GM18909 (cell line): ENCODE results near the gene GUCA2A.
"Not testable (repeated sequence)": the region's sequence is repeated elsewhere in the genome, so short reads cannot be mapped to it uniquely, and the experiment has no call there.

Experiments
- ATAC-seq: cut with Tn5 transposase; IDR thresholded peaks from one replicate; pipeline ENCODE4 v1.9.1; 2021; ENCODE audit warnings: mild to moderate bottlenecking; ENCODE audit not compliant: unreplicated experiment, poor library complexity

GUCA2A gene

GRCh38 chr1:42164551-42165420 is at the start of gene GUCA2A:
GUCA2A (minus strand) TSS chr1:42164745; CDS start chr1:42164712, 33 bp downstream.
- ATAC-seq = no peak

GRCh38 chr1:42211224-42211623 is 46.7 kb upstream of the GUCA2A start:
- ATAC-seq = no peak

- ATAC-seq = no peak
Observed at GRCh38 chr1:42210421-42211133, 46.0 kb upstream of the GUCA2A start.

GRCh38 chr1:42209526-42210251 is 45.1 kb upstream of the GUCA2A start:
- ATAC-seq = no peak

GRCh38 chr1:42206930-42207329 is 42.4 kb upstream of the GUCA2A start:
- ATAC-seq = not testable (repeated sequence)

- no peak for ATAC-seq
Observed at GRCh38 chr1:42206164-42206563, 41.6 kb upstream of the GUCA2A start.

GRCh38 chr1:42201986-42202385 is 37.4 kb upstream of the GUCA2A start:
- ATAC-seq = no peak

GRCh38 chr1:42198251-42198650 is 33.7 kb upstream of the GUCA2A start:
- no peak for ATAC-seq

- ATAC-seq = no peak
Observed at GRCh38 chr1:42195841-42196240, 31.3 kb upstream of the GUCA2A start.

GRCh38 chr1:42192106-42192505 is 27.6 kb upstream of the GUCA2A start:
- no peak for ATAC-seq

- ATAC-seq = no peak
Observed at GRCh38 chr1:42191319-42191718, 26.8 kb upstream of the GUCA2A start.

- ATAC-seq = no peak
Observed at GRCh38 chr1:42189931-42190853, 25.6 kb upstream of the GUCA2A start.

GRCh38 chr1:42186152-42186551 is 21.6 kb upstream of the GUCA2A start:
- no peak for ATAC-seq

GRCh38 chr1:42184616-42185015 is 20.1 kb upstream of the GUCA2A start:
- no peak for ATAC-seq

GRCh38 chr1:42183957-42184268 is 19.4 kb upstream of the GUCA2A start:
- ATAC-seq = no peak

GRCh38 chr1:42183210-42183956 is 18.8 kb upstream of the GUCA2A start:
- ATAC-seq = no peak

- no peak for ATAC-seq
Observed at GRCh38 chr1:42181687-42182086, 17.1 kb upstream of the GUCA2A start.

- no peak for ATAC-seq
Observed at GRCh38 chr1:42179900-42180329, 15.4 kb upstream of the GUCA2A start.

GRCh38 chr1:42179275-42179674 is 14.7 kb upstream of the GUCA2A start:
- ATAC-seq = no peak
